ENCODE measurements around the gene NYNRIN. TPM values are rescaled to one million over a fixed set of nuclear protein-coding genes. Genes with fewer than 3 reads are reported as not detected.

Gene NYNRIN
- polyA plus RNA-seq, 3 donors, result 0.18 to 0.84 (median 0.40) TPM

DNA sequence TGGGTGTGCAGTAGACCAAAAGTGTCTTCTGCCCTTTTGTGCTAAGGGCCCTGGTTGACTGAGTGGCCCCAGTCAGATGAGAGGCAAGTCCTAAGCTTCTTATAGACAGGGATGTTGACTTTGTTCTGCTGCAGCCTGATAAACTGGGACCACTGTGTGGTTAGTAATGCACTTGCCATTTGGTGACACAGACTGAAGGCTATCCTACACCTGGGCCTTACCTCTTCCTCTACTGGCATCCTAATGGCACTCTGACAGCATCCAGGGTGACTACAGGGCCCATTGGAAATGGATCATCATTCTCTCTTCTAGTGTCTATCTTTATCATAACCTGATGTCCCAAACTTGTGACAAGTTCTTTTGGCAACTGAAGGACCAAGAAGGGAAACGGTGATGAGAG, 40.5 kb downstream of the NYNRIN start:
- Mint-ChIP-seq H3K4me3 (no peak overlapping the region), H3K9me3 (peaks cover 0 to 2% (median 0%) of the 10 kb centered on the region in 7 donors), H3K27me3 (ENCODE audit: low read depth in 3 of 3) (peaks cover 0 to 2% (median 1%) of the 10 kb centered on the region in 3 donors), H3K27ac (peak overlapping the region in 6 of 7 donors; percentile 18 to 89 (median 72)), H3K4me1 (peaks cover 65% of the 10 kb centered on the region), H3K36me3 (peaks cover 52 to 61% of the 10 kb centered on the region in 2 donors)
- Histone ChIP-seq H3K27me3 (ENCODE audit: control insufficient read depth in 2 of 2, insufficient read depth in 2 of 2, low read length in 2 of 2) (no peaks in the 10 kb centered on the region), H3K4me2 (replicated peaks; ENCODE audit: extremely low read depth, low read length, poor library complexity, severe bottlenecking) (no peak overlapping the region), H3K4me1 (ENCODE audit: control insufficient read depth in 1 of 2, insufficient read depth in 2 of 2, low read length in 2 of 2) (peaks cover 51 to 71% of the 10 kb centered on the region in 2 donors), H3K27ac (ENCODE audit: low read depth in 1 of 2, low read length in 2 of 2) (peak overlapping the region in 1 of 2 donors; percentile 76), H3K79me2 (ENCODE audit: insufficient read depth, low read length) (peaks cover 51% of the 10 kb centered on the region), H4K20me1 (ENCODE audit: insufficient read depth, low read length) (peaks cover 46% of the 10 kb centered on the region), H3K36me3 (replicated peaks in 1 of 2; ENCODE audit: control insufficient read depth in 1 of 2, insufficient read depth in 2 of 2, low read length in 2 of 2) (peaks cover 45 to 62% of the 10 kb centered on the region in 2 donors), H2AFZ (ENCODE audit: insufficient read depth, low read depth, low read length, poor library complexity, severe bottlenecking) (no peak overlapping the region), H3K4me3 (replicated peaks in 1 of 3; ENCODE audit: low read depth in 2 of 3, low read length in 3 of 3) (no peak overlapping the region), H3K9ac (ENCODE audit: insufficient read depth, low read length, poor library complexity, severe bottlenecking) (no peak overlapping the region), H3K9me3 (replicated peaks in 1 of 2; ENCODE audit: control insufficient read depth in 1 of 2, insufficient read depth in 1 of 2, low read length in 2 of 2) (no peaks in the 10 kb centered on the region)
- peak in 1 of 3 donors; percentile 2 for DNase-seq
- no peak for TF ChIP-seq CTCF (IDR thresholded peaks at IDR 0.05)
- intact Hi-C loops (cut with micrococcal nuclease), result loop anchor here in 1 of 2 donors (2.0 to 10.0 kb wide), 2 partner anchors 108 to 194 kb away; partner anchors contain the start of gene TINF2
- 100% methylated on average over 1 of the region's 1 CpG for WGBS (ENCODE audit: insufficient coverage)

DNA sequence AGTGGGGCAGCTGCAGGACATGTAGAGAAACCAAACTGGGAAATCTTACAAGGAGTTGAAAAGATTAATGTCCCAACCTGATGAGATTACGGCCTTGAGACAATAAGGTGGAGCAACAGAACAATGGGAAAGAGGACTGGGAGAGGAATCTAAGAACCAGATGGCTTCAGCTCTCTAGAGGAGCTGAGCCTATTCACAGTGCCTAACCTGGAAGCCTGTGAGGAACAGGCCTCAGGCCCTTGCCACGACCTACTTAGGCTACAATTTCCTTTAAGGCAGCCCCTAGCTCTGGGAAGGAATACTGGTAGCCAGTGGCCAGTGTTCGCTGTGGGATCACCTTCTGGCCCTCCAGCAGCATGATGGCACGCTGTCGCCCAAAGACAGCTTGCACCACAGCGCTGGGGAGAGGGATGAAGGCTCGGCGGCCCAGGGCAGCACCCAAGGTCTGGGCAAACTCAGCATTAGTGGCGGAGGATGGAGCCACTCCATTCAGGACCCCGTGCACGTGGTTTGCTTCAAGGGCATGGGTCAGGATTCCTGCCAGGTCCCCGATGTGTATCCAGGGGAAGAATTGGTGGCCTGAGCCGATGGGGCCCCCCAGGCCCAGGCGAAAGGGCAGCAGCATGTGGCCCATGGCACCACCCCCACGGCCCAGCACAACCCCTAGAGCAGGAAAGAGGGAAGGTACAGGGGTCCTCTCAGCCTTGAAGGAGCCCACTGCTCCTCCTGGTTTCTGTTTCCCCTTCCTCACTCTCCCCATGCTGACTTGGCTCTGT, 41.2 kb downstream of the NYNRIN start:
- Histone ChIP-seq H3K27me3 (ENCODE audit: control insufficient read depth in 2 of 2, insufficient read depth in 2 of 2, low read length in 2 of 2) (no peaks in the 10 kb centered on the region), H3K79me2 (ENCODE audit: insufficient read depth, low read length) (peaks cover 51% of the 10 kb centered on the region), H3K9ac (ENCODE audit: insufficient read depth, low read length, poor library complexity, severe bottlenecking) (no peak overlapping the region), H3K36me3 (replicated peaks in 1 of 2; ENCODE audit: control insufficient read depth in 1 of 2, insufficient read depth in 2 of 2, low read length in 2 of 2) (peaks cover 42 to 55% of the 10 kb centered on the region in 2 donors), H3K4me3 (replicated peaks in 1 of 3; ENCODE audit: low read depth in 2 of 3, low read length in 3 of 3) (no peak overlapping the region), H3K4me1 (ENCODE audit: control insufficient read depth in 1 of 2, insufficient read depth in 2 of 2, low read length in 2 of 2) (peaks cover 51 to 71% of the 10 kb centered on the region in 2 donors), H2AFZ (ENCODE audit: insufficient read depth, low read depth, low read length, poor library complexity, severe bottlenecking) (no peak overlapping the region), H3K27ac (ENCODE audit: low read depth in 1 of 2, low read length in 2 of 2) (peak overlapping the region in 1 of 2 donors; percentile 4), H3K9me3 (replicated peaks in 1 of 2; ENCODE audit: control insufficient read depth in 1 of 2, insufficient read depth in 1 of 2, low read length in 2 of 2) (no peaks in the 10 kb centered on the region), H4K20me1 (ENCODE audit: insufficient read depth, low read length) (peaks cover 46% of the 10 kb centered on the region), H3K4me2 (replicated peaks; ENCODE audit: extremely low read depth, low read length, poor library complexity, severe bottlenecking) (no peak overlapping the region)
- H3K9me3 Mint-ChIP-seq, result peaks cover 0 to 4% (median 2%) of the 10 kb centered on the region in 7 donors
- WGBS (ENCODE audit: insufficient coverage), result 90% methylated on average over 13 of the region's 15 CpGs
- peaks cover 47 to 55% of the 10 kb centered on the region in 2 donors for H3K36me3 Mint-ChIP-seq
- H3K4me1 Mint-ChIP-seq, result peaks cover 64% of the 10 kb centered on the region
- H3K27me3 Mint-ChIP-seq (ENCODE audit: low read depth in 3 of 3), result peaks cover 0 to 2% (median 1%) of the 10 kb centered on the region in 3 donors
- TF ChIP-seq CTCF (IDR thresholded peaks at IDR 0.05), result no peak
- intact Hi-C loops (cut with micrococcal nuclease), result loop anchor here (2.0 to 10.0 kb wide), 4 partner anchors 109 to 1435 kb away; partner anchors contain the start of genes GMPR2 (in 1 of the 2), NEDD8 (in 1 of the 2) and TINF2 (in 1 of the 2)
- no peak overlapping the region for H3K4me3 Mint-ChIP-seq
- no peak for DNase-seq
- peak overlapping the region in 4 of 7 donors; percentile 10 to 47 (median 24) for H3K27ac Mint-ChIP-seq

All from CD14-positive monocyte (primary cell).